ENCODE results near the gene APBA3. TPM values are rescaled to one million over a fixed set of nuclear protein-coding genes. Genes with fewer than 3 reads are reported as not detected.

APBA3 gene
- total RNA-seq, 1 experiment from 2014 or later = 34.0 TPM

DNA sequence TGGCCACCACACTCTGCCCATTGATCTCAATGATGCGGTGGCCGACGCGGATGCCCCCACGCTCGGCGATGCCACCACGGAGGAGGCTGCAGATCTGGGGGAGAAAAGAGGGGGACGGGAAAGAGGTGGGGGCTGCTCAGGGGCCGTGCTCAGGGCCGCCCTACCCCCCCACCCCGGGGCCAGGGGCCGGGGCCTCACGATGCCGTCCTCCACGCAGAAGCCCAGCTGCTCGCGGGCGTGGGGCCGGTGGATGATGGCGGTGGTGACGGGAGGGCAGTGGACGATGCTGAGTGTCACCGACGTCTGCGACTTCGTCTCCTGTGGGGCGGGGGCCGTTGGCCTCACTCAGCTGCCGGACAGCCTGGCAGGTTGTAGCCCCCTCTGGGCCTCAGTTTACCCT is 10.3 kb downstream of the APBA3 start:
- Histone ChIP-seq H3K36me3 (ENCODE audit: control insufficient read depth, insufficient read depth, low read length) (no peaks in the 10 kb centered on the region), H3K9me3 (ENCODE audit: control insufficient read depth, insufficient read depth, low read depth, low read length) (no peaks in the 10 kb centered on the region), H3K27ac (ENCODE audit: low read length) (no peak overlapping the region), H3K4me3 (ENCODE audit: low read depth in 2 of 2, low read length in 2 of 2) (no peak overlapping the region), H3K4me1 (ENCODE audit: control insufficient read depth, insufficient read depth, low read length) (no peaks in the 10 kb centered on the region), H3K27me3 (ENCODE audit: control insufficient read depth, insufficient read depth, low read length) (no peaks in the 10 kb centered on the region)
- CTCF ChIA-PET = no interaction called here
- DNase-seq (ENCODE audit: low read depth, low spot score) (no peak), ATAC-seq (no peak)
- intact Hi-C loops (cut with micrococcal nuclease; ENCODE audit: unreplicated experiment) = no loop called here
- no TSS peak for BruUV-seq (replicated peaks)
- TF ChIP-seq POLR2AphosphoS5 (IDR thresholded peaks at IDR 0.05; ENCODE audit: low read depth, low read length) (no peak), CTCF (IDR thresholded peaks at IDR 0.05) (no peak), SIN3A (IDR thresholded peaks at IDR 0.05; ENCODE audit: borderline replicate concordance, insufficient read depth, low read depth, low read length) (no peak), TCF7L2 (IDR thresholded peaks at IDR 0.05; ENCODE audit: low read depth, low read length) (no peak)
- TF ChIP-seq, protein P1, sequence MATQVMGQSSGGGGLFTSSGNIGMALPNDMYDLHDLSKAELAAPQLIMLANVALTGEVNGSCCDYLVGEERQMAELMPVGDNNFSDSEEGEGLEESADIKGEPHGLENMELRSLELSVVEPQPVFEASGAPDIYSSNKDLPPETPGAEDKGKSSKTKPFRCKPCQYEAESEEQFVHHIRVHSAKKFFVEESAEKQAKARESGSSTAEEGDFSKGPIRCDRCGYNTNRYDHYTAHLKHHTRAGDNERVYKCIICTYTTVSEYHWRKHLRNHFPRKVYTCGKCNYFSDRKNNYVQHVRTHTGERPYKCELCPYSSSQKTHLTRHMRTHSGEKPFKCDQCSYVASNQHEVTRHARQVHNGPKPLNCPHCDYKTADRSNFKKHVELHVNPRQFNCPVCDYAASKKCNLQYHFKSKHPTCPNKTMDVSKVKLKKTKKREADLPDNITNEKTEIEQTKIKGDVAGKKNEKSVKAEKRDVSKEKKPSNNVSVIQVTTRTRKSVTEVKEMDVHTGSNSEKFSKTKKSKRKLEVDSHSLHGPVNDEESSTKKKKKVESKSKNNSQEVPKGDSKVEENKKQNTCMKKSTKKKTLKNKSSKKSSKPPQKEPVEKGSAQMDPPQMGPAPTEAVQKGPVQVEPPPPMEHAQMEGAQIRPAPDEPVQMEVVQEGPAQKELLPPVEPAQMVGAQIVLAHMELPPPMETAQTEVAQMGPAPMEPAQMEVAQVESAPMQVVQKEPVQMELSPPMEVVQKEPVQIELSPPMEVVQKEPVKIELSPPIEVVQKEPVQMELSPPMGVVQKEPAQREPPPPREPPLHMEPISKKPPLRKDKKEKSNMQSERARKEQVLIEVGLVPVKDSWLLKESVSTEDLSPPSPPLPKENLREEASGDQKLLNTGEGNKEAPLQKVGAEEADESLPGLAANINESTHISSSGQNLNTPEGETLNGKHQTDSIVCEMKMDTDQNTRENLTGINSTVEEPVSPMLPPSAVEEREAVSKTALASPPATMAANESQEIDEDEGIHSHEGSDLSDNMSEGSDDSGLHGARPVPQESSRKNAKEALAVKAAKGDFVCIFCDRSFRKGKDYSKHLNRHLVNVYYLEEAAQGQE (IDR thresholded peaks at IDR 0.05; ENCODE audit: insufficient read depth in 1 of 2, low read depth in 2 of 2, low read length in 1 of 2) = no peak
- in situ Hi-C loops (cut with HindIII; ENCODE audit: low pct_unique_long_range_greater_than_20kb, low sequenced_read_pairs) = no loop called here
- POLR2A ChIA-PET = no interaction called here

- H3K27me3 ChIP-seq (ENCODE audit: control insufficient read depth, insufficient read depth, low read length) = no peaks in the 10 kb centered on the region
Observed at GRCh38 chr19:3750211-3750610, 11.3 kb downstream of the APBA3 start.

More at GRCh38 chr19:3750211-3750610, 11.3 kb downstream of the APBA3 start:
- intact Hi-C loops (cut with micrococcal nuclease; ENCODE audit: unreplicated experiment) (no loop called here), in situ Hi-C loops (cut with HindIII; ENCODE audit: low pct_unique_long_range_greater_than_20kb, low sequenced_read_pairs) (no loop called here)
- no peaks in the 10 kb centered on the region for H3K9me3 ChIP-seq (ENCODE audit: control insufficient read depth, insufficient read depth, low read depth, low read length)
- DNase-seq (ENCODE audit: low read depth, low spot score) = no peak
- ATAC-seq = no peak
- CTCF ChIA-PET = no interaction called here
- BruUV-seq (replicated peaks) = no TSS peak
- H3K4me1 ChIP-seq (ENCODE audit: control insufficient read depth, insufficient read depth, low read length) = no peaks in the 10 kb centered on the region
- POLR2A ChIA-PET = no interaction called here
- H3K36me3 ChIP-seq (ENCODE audit: control insufficient read depth, insufficient read depth, low read length) = no peaks in the 10 kb centered on the region
- H3K4me3 ChIP-seq (ENCODE audit: low read depth in 2 of 2, low read length in 2 of 2) = no peak overlapping the region
- H3K27ac ChIP-seq (ENCODE audit: low read length) = no peak overlapping the region
- TF ChIP-seq TCF7L2 (IDR thresholded peaks at IDR 0.05; ENCODE audit: low read depth, low read length) = no peak
- TF ChIP-seq, protein P1 (IDR thresholded peaks at IDR 0.05; ENCODE audit: insufficient read depth in 1 of 2, low read depth in 2 of 2, low read length in 1 of 2) = no peak
- no peak for TF ChIP-seq POLR2AphosphoS5 (IDR thresholded peaks at IDR 0.05; ENCODE audit: low read depth, low read length)
- TF ChIP-seq CTCF (IDR thresholded peaks at IDR 0.05) = no peak
- TF ChIP-seq SIN3A (IDR thresholded peaks at IDR 0.05; ENCODE audit: borderline replicate concordance, insufficient read depth, low read depth, low read length) = no peak

All from Panc1 (cell line).